Testis (tissue), 3 donors: ENCODE results near the gene OPTN. TPM values are rescaled to one million over a fixed set of nuclear protein-coding genes. Genes with fewer than 3 reads are reported as not detected.

Experiments used
- DNase-seq: peaks from one replicate; pipeline ENCODE4 v3.0.0-alpha.2; 2019
- H3K27ac ChIP-seq, 2 donors: fragments of 200-600 bp; sonication (generic); one replicate each; pipeline ENCODE4 v1.5.1; 2019
- H3K27me3 ChIP-seq: fragments of 200-600 bp; sonication (generic); one replicate; pipeline ENCODE4 v1.5.1; 2019
- H3K36me3 ChIP-seq: fragments of 200-600 bp; sonication (generic); one replicate; pipeline ENCODE4 v1.5.1; 2017; ENCODE audit warnings: low read depth; ENCODE audit errors: missing control alignments
- H3K4me1 ChIP-seq: fragments of 200-600 bp; sonication (generic); one replicate; pipeline ENCODE4 v1.5.1; 2019
- H3K4me3 ChIP-seq, 2 donors: fragments of 200-600 bp; sonication (generic); one replicate each; pipeline ENCODE4 v1.5.1; 2017 to 2019
- H3K9me3 ChIP-seq: fragments of 200-600 bp; sonication (generic); one replicate; pipeline ENCODE4 v1.5.1; 2017
- CTCF ChIP-seq, 3 experiments: fragments of 450-650 bp in 2 of 3; fragments of 200-600 bp in 1 of 3; sonication (generic) in 1 of 3; IDR thresholded peaks; one replicate each; pipeline ENCODE4 v1.5.1; 2016 to 2019; ENCODE audit warnings: antibody characterized with exemption in 3 of 3, mild to moderate bottlenecking in 2 of 3, moderate library complexity in 1 of 3
- POLR2A ChIP-seq: fragments of 450-650 bp; IDR thresholded peaks from one replicate; pipeline ENCODE4 v1.6.1; 2017; ENCODE audit warnings: antibody characterized with exemption, mild to moderate bottlenecking, moderate library complexity
- WGBS, 2 donors: methylation state at CpG; one replicate each; pipeline ENCODE4 v1.1.5; 2018; 5-methylcytosine and 5-hydroxymethylcytosine counted together
- intact Hi-C: fragments of 100-400 bp; cut with DNase I; formaldehyde crosslinking; loops from one replicate; pipeline ENCODE4 v1.15.1; 2023; ENCODE audit warnings: low total_unique reads
- polyA plus RNA-seq: library from polyadenylated mRNA; stranded (reverse); fragments of 350-450 nt; fragmentation: Illumina TruSeq; extraction: RNeasy Lipid Tissue Mini Kit (QIAGEN cat#74804); gene quantifications from one replicate; pipeline ENCODE4 v1.2.3, GENCODE V29; 2014; ENCODE audit warnings: low read depth, low replicate concordance; ENCODE audit not compliant: insufficient read depth
- small RNA-seq, 2 donors: library from RNA; depleted of rRNA; stranded (forward); fragments of <200 nt; gene quantifications; one replicate each; pipeline ENCODE3, GENCODE V24; 2016
- total RNA-seq, 2 donors: library from RNA; depleted of rRNA; stranded (reverse); fragments of >200 nt; gene quantifications; one replicate each; pipeline ENCODE4 v1.2.3, GENCODE V29; 2016

Gene OPTN
- total and polyA plus RNA-seq, 3 donors from 2014 or later: 87.5 to 130 (median 109) TPM

- no peak for DNase-seq
- Histone ChIP-seq H3K9me3 (no peaks in the 10 kb centered on the region), H3K27me3 (no peaks in the 10 kb centered on the region), H3K27ac (no peak overlapping the region), H3K4me1 (no peaks in the 10 kb centered on the region), H3K36me3 (no peaks in the 10 kb centered on the region), H3K4me3 (no peak overlapping the region)
- intact Hi-C loops: no loop called here
- WGBS, 2 donors: 94 to 97% methylated on average over 5 of the region's 5 CpGs
- TF ChIP-seq CTCF (IDR thresholded peaks at IDR 0.05) (no peak), POLR2A (no peak)
Observed at GRCh38 chr10:13184730-13185514, 85.0 kb downstream of the OPTN start.

GRCh38 chr10:13187135-13187534 lies 87.2 kb downstream of the OPTN start:
- H3K27me3 ChIP-seq: no peaks in the 10 kb centered on the region
- H3K9me3 ChIP-seq: no peaks in the 10 kb centered on the region
- TF ChIP-seq CTCF (IDR thresholded peaks at IDR 0.05): no peak
- TF ChIP-seq POLR2A: no peak
- no peak overlapping the region for H3K4me3 ChIP-seq
- H3K4me1 ChIP-seq: no peaks in the 10 kb centered on the region
- intact Hi-C loops: no loop called here
- H3K27ac ChIP-seq: no peak overlapping the region
- no peak for DNase-seq
- no peaks in the 10 kb centered on the region for H3K36me3 ChIP-seq
- 94 to 96% methylated on average over 3 of the region's 3 CpGs for WGBS, 2 donors

Small RNAs within 50 kb of the gene (small RNA-seq; reads per million reads assigned to genes)
- gene SNRPGP5: 0 reads per million in 2 donors

Other genes with a start within 250 kb of the OPTN start
- 10 to 100 TPM; 30.6 to 33.3 TPM for gene CCDC3, start 98.5 kb upstream of the OPTN start, total RNA-seq
- gene CCDC3, start 98.5 kb upstream of the OPTN start, polyA plus RNA-seq: 35.5 TPM
- 1 to 10 TPM; 2.0 to 5.3 TPM for gene MCM10, start 61.4 kb downstream of the OPTN start, total RNA-seq
- gene MCM10, start 61.4 kb downstream of the OPTN start, polyA plus RNA-seq: 2.1 TPM
- gene UCMA, start 134.2 kb downstream of the OPTN start, total RNA-seq: under 1 TPM in 1 of 2 donors, not detected in 1; 0.43 TPM
- not detected for gene UCMA, start 134.2 kb downstream of the OPTN start, polyA plus RNA-seq
- gene PHYH, start 199.9 kb downstream of the OPTN start, total RNA-seq: 10 to 100 TPM; 27.2 to 33.1 TPM
- gene PHYH, start 199.9 kb downstream of the OPTN start, polyA plus RNA-seq: 31.1 TPM
- 10 to 100 TPM; 31.1 to 41.7 TPM for gene SEPHS1, start 248.1 kb downstream of the OPTN start, total RNA-seq
- 48.3 TPM for gene SEPHS1, start 248.1 kb downstream of the OPTN start, polyA plus RNA-seq